H7 (cell line): ENCODE results near the gene CNP. TPM values are rescaled to one million over a fixed set of nuclear protein-coding genes. Genes with fewer than 3 reads are reported as not detected.
A peak's percentile ranks its signal among the peaks of the same experiment; 100 is the strongest.

Experiments used
- DNase-seq: peaks from one replicate; pipeline ENCODE4 v3.0.0; 2012
- H3K27me3 ChIP-seq: 2 replicates; pipeline ENCODE4 v1.6.0; 2011; ENCODE audit warnings: mild to moderate bottlenecking, low read length; ENCODE audit not compliant: control insufficient read depth, insufficient read depth
- H3K36me3 ChIP-seq: replicated peaks from 2 replicates; pipeline ENCODE4 v1.5.1; 2011; ENCODE audit warnings: low read length; ENCODE audit not compliant: control insufficient read depth, insufficient read depth
- H3K4me3 ChIP-seq: 2 replicates; pipeline ENCODE4 v1.5.1; 2011; ENCODE audit warnings: low read depth, mild to moderate bottlenecking, control low read depth, low read length, moderate library complexity; ENCODE audit not compliant: insufficient read depth
- total RNA-seq: library from RNA; depleted of rRNA; stranded (reverse); fragments of >200 nt; shearing (Covaris generic); gene quantifications from 2 replicates; pipeline ENCODE4 v1.2.3, GENCODE V29; 2014

The CNP gene
- total RNA-seq, 1 experiment from 2014 or later, result 46.1 TPM

DNA sequence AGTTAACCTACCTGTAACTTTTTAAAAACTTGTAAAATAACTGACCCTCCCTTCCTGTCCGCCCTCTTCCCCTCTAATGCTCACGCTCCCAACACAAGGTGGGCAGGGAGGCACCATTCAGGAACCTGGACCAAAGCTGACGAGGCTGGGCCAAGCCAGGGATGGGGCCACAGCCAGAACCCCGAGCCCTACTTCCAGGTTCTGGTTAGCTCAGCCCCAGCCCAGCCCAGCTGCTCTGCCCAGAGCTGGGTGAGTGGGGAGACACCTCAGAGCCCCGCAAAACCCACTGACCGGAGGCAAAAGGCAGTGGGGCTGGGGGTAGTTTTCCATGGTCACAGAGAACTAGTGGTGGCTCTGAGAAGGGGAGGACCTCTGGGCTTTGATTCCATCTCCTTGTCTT is 7.4 kb downstream of the CNP start:
- DNase-seq, result peak; percentile 28
- H3K36me3 ChIP-seq, result peaks cover 44% of the 10 kb centered on the region
- no peaks in the 10 kb centered on the region for H3K27me3 ChIP-seq
- H3K4me3 ChIP-seq, result no peak overlapping the region

- Histone ChIP-seq H3K36me3 (peaks cover 42% of the 10 kb centered on the region), H3K4me3 (no peak overlapping the region), H3K27me3 (no peaks in the 10 kb centered on the region)
- DNase-seq, result peak; percentile 24
Observed at GRCh38 chr17:41974658-41975057, 8.1 kb downstream of the CNP start.

DNA sequence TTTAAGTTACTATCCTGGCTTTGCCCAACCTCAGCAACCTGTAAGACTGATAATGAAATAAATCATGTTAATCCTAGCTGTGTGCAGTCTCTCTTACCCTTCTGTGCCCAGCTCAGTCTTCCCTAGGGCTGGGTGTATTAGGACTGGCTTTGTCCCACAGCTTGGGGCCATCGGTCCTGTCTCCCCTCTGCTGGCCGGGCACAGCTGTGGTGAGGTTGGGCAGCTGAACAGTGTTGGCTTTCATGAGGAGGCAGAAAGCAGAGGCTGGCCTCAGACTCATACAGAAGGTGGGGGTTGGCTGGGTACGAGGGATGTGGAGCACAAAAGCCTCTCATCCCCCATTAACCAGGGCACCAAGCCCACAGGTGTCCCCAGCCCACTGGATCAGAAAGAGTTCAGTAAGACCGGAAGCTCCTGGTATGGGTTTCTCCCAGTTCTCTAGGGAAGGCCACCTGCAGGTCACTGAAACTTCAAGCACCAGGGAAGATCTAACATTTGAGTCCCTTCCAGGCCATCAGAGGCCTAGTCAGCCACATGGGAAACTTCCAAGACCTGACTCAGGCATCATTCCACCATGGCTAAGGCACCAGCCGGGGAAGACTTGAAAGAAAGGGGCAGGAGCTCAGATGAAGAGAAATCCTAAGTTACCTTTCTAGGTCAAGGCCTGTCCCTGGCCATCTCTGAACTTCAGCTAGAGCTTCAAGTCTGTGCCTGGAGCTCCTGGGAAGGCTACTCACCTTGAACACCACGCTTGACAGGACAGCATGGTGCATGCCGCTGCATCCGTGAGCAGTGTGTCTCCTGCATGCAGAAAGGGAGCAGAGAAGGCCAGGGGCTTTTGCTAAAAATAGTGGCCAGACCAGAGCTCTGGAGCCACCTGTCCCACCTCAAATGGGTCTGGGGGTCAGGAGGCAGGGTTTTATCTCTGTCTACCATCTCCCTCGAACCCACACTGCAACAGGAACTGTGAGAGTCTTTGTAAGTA is 8.8 kb downstream of the CNP start:
- DNase-seq, result peak; percentile 25
- Histone ChIP-seq H3K36me3 (peaks cover 42% of the 10 kb centered on the region), H3K4me3 (no peak overlapping the region), H3K27me3 (no peaks in the 10 kb centered on the region)

GRCh38 chr17:41976142-41976768 is 9.7 kb downstream of the CNP start:
- H3K4me3 ChIP-seq, result no peak overlapping the region
- no peaks in the 10 kb centered on the region for H3K27me3 ChIP-seq
- peaks cover 46% of the 10 kb centered on the region for H3K36me3 ChIP-seq
- DNase-seq, result peak; percentile 22

DNA sequence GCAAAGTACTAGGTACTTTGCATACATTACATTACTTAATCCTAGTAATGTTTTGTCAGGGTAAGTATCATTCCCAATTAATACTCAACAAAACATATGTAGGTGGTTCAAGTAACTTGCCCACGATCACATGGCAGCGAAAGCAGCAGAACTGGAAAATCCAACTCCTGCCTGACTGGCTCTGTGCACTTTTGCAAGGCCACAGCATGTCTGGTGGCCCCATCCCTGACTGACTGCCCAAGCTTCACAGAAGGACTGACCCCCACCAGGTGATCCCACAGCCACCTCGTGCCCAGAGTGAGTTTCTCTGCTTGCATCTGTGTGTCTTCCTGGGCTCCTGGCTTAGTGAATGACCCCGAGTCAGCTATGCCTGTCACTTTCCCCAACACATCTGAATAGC is 11.4 kb downstream of the CNP start:
- no peak for DNase-seq
- no peak overlapping the region for H3K4me3 ChIP-seq
- peaks cover 49% of the 10 kb centered on the region for H3K36me3 ChIP-seq
- no peaks in the 10 kb centered on the region for H3K27me3 ChIP-seq

DNA sequence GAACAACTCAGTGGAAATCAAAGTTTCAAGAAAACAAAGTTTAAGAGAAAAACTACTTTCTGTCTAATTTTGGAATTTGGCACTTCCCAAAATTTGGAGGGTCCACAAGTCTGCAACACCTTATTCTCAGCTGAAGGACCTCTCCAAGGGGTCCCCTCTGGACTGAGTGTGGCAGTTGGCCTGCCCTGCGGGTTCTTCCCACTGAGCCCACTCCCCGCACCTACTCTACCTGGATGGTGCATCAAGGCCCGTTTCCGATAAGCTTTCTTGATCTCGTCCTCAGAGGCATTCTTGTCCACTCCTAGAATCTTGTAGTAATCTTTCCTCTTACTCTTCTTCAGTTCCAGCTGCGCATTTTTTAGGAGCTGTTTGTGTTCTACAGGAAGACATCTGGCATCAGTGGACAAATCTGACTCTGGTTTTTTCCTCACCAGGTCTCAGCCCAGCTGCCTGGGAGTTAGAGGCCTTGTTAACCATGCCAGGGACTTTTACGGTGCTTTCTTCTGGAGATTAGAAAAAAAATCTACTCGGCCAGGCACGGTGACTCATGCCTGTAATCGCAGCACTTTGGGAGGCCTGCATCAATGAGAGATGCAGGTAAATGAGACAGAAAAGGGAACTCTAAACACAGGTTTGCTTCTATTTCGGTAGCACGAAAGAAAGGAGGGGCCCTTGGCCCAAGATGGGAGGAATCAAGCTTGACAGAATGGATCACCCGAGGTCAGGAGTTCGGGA is 15.6 kb downstream of the CNP start:
- DNase-seq, result no peak
- peaks cover 46% of the 10 kb centered on the region for H3K36me3 ChIP-seq

DNA sequence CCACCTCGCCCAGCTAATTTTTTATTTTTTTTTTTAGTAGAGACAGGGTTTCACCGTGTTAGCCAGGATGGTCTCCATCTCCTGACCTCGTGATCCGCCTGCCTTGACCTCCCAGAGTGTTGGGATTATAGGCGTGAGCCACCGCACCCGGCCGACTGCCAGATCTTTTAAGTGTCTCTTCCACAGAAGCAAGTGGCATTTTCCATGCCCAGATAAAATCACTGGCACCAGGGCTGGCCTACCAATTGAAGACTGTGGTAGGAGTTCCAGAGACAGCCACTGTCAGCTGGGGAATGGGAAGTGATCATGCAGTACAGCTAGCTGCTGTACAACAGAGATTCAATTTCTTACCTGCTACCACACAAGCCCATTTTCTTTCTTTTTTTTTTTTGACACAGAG is 17.9 kb downstream of the CNP start:
- Histone ChIP-seq H3K36me3 (peaks cover 62% of the 10 kb centered on the region), H3K27me3 (no peaks in the 10 kb centered on the region), H3K4me3 (no peak overlapping the region)
- no peak for DNase-seq

More for the DNA sequence above, 15.6 kb downstream of the CNP start:
- H3K4me3 ChIP-seq, result no peak overlapping the region
- H3K27me3 ChIP-seq, result no peaks in the 10 kb centered on the region

- Histone ChIP-seq H3K36me3 (peaks cover 68% of the 10 kb centered on the region), H3K27me3 (no peaks in the 10 kb centered on the region), H3K4me3 (no peak overlapping the region)
- DNase-seq, result no peak
Observed at GRCh38 chr17:41985919-41986318, 19.3 kb downstream of the CNP start.

DNA sequence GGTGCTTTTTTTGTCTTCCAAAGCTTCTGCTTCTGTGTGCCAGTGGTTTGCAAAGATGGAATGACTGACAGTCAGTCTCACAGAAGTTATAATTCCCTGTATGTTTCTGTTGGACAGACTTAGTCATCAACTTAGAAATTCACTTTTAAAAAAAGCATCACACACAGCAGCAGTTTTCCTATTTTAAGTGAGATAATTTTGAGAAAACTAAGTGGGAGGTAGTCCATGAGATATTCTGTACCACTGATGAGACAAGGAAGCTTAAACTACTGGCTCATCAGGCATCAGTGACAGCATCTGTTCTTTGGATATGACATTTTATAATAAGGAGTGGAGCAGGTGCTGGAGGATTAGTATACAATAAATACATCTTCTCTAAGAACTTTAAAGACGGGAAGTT is 20.0 kb downstream of the CNP start:
- Histone ChIP-seq H3K36me3 (peaks cover 67% of the 10 kb centered on the region), H3K4me3 (no peak overlapping the region), H3K27me3 (no peaks in the 10 kb centered on the region)
- no peak for DNase-seq

DNA sequence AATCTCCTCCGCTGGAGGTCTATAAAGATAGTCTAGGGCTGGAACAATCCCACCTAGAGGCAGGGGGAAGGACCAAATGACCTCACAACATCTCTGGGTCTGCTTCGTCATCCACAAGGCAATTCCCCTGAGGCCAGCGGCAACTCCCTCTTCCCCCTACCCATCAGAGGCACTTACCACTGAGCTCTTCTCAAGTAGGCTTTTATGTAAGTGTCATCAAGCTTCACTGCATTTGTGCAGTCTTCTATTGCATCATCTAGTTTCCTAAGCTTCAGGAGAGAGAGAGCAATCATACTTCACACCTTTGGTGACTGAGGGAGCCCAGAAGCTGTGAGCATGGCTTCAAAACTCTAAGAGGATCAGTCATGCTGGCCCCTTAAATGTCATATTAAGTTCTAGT is 21.0 kb downstream of the CNP start:
- H3K36me3 ChIP-seq, result peaks cover 67% of the 10 kb centered on the region
- no peak for DNase-seq
- no peak overlapping the region for H3K4me3 ChIP-seq
- no peaks in the 10 kb centered on the region for H3K27me3 ChIP-seq

GRCh38 chr17:41988418-41988817 is 21.8 kb downstream of the CNP start:
- Histone ChIP-seq H3K4me3 (no peak overlapping the region), H3K36me3 (peaks cover 68% of the 10 kb centered on the region), H3K27me3 (no peaks in the 10 kb centered on the region)
- DNase-seq, result no peak

DNA sequence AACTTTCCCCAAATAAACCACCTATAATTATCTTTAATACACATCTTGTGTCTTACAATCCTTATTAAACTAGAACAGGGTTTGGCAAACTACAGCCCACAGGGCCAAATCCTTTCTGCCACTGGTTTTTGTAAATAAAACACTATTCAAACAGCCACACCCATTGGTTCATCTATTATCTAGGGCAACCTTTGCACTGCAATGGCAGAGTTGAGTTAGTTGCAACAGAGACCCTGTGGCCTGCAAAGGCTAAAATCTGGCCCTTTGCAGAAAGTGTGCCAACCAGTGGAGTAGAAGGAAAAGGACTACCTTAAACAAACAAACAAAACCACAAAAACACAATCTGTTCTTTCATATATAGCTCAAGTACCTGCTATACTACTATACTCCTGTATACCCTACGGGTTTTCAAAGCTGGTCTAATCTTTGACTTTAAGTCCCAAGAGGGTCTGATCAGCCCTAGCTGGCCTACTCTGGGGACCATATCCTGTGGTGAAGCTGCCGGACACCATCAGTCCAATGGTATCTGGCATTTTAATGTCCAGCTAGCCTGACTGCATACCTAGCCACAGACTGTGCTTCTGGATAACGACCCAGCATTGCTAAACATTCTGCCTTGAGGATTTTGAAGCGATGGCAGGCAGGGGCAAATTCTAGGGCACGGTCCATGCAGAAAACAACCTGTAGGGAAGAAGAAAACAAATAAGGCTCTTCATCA is 23.3 kb downstream of the CNP start:
- no peak for DNase-seq
- Histone ChIP-seq H3K27me3 (no peaks in the 10 kb centered on the region), H3K36me3 (peaks cover 62% of the 10 kb centered on the region)

GRCh38 chr17:41992576-41992975 is 26.0 kb downstream of the CNP start:
- DNase-seq, result no peak
- Histone ChIP-seq H3K4me3 (no peak overlapping the region), H3K36me3 (peaks cover 66% of the 10 kb centered on the region), H3K27me3 (no peaks in the 10 kb centered on the region)

More for the DNA sequence above, 23.3 kb downstream of the CNP start:
- H3K4me3 ChIP-seq, result no peak overlapping the region

DNA sequence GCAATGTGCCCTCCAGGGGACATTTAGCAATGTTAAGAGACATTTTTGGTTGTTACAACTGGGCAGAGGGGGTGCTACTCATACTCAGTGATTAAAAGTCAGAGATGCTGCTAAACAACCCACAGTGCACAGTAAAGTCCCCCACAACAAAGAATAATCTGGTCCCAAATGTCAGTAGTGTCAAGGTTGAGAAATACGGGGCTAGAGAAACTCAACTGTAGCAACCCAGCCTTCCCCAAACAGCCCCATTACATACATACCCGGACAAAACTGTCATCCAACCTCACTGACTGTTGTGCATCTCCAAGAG is 30.2 kb downstream of the CNP start:
- peaks cover 54% of the 10 kb centered on the region for H3K36me3 ChIP-seq

More for the DNA sequence above, 30.2 kb downstream of the CNP start:
- Histone ChIP-seq H3K27me3 (no peaks in the 10 kb centered on the region), H3K4me3 (no peak overlapping the region)
- DNase-seq, result no peak
